Uterus (tissue), 4 donors: Measurements from ENCODE around the gene PLA2G6. TPM values are rescaled to one million over a fixed set of nuclear protein-coding genes. Genes with fewer than 3 reads are reported as not detected.

Source experiments
- DNase-seq, 2 donors: peaks; one replicate each; pipeline ENCODE4 v3.0.0-alpha.2; 2019 to 2020
- H3K27ac ChIP-seq, 2 donors: fragments of 200-600 bp; sonication (generic); 1 replicate in 1 of 2; 2 replicates in 1 of 2; pipeline ENCODE4 v1.5.1; 2016 to 2018
- H3K27me3 ChIP-seq, 2 donors: fragments of 200-600 bp; sonication (generic); one replicate each; pipeline ENCODE4 v1.5.1; 2018 to 2019; ENCODE audit warnings: control low read depth in 1 of 2
- H3K36me3 ChIP-seq, 2 donors: fragments of 200-600 bp; sonication (generic); one replicate each; pipeline ENCODE4 v1.5.1; 2019; ENCODE audit warnings: control low read depth in 1 of 2
- H3K4me1 ChIP-seq, 2 donors: fragments of 200-600 bp; sonication (generic); one replicate each; pipeline ENCODE4 v1.5.1; 2018 to 2019; ENCODE audit warnings: control low read depth in 1 of 2
- H3K4me3 ChIP-seq, 2 donors: fragments of 200-600 bp; sonication (generic); 1 replicate in 1 of 2; 2 replicates in 1 of 2; pipeline ENCODE4 v1.5.1; 2018 to 2019; ENCODE audit warnings: mild to moderate bottlenecking in 1 of 2
- H3K9me3 ChIP-seq, 2 donors: fragments of 200-600 bp; sonication (generic); one replicate each; pipeline ENCODE4 v1.5.1; 2019; ENCODE audit warnings: control low read depth in 1 of 2
- CTCF ChIP-seq, 4 experiments: fragments of 200-600 bp in 2 of 4; fragments of 450-650 bp in 2 of 4; sonication (generic) in 2 of 4; IDR thresholded peaks; one replicate each; pipeline ENCODE4 v1.5.1; 2016 to 2019; ENCODE audit warnings: antibody characterized with exemption in 4 of 4, mild to moderate bottlenecking in 2 of 4, moderate library complexity in 1 of 4
- POLR2A ChIP-seq, 2 donors: fragments of 450-650 bp; IDR thresholded peaks; one replicate each; pipeline ENCODE4 v1.6.1; 2016; ENCODE audit warnings: antibody characterized with exemption in 2 of 2, mild to moderate bottlenecking in 1 of 2, moderate library complexity in 1 of 2
- intact Hi-C: fragments of 100-400 bp; cut with DNase I; formaldehyde crosslinking; loops from one replicate; pipeline ENCODE4 v1.15.1; 2023; ENCODE audit warnings: low total_unique reads
- total RNA-seq, 4 donors: library from RNA; depleted of rRNA in 3 of 4; stranded (reverse); fragments of >200 nt in 3 of 4; gene quantifications; one replicate each; pipeline versions ENCODE4 v1.1.0 to v1.2.4, GENCODE V29; 2014 to 2023
- donor health status: DM: yes; HTN: yes; CAD: no.

PLA2G6 gene
- total RNA-seq, 4 donors from 2014 or later, result 8.7 to 50.9 (median 34.5) TPM

GRCh38 chr22:38174626-38175025 lies 7.0 kb downstream of the PLA2G6 start:
- TF ChIP-seq POLR2A (IDR thresholded peaks at IDR 0.05) (no peak), CTCF (IDR thresholded peaks at IDR 0.05) (no peak)
- no peak for DNase-seq
- Histone ChIP-seq H3K9me3 (no peaks in the 10 kb centered on the region), H3K27me3 (no peaks in the 10 kb centered on the region), H3K36me3 (no peaks in the 10 kb centered on the region), H3K4me1 (peaks cover 0 to 3% of the 10 kb centered on the region in 2 donors), H3K4me3 (no peak overlapping the region), H3K27ac (no peak overlapping the region)
- intact Hi-C loops, result no loop called here

- Histone ChIP-seq H3K4me3 (no peak overlapping the region), H3K36me3 (no peaks in the 10 kb centered on the region), H3K4me1 (peaks cover 0 to 3% of the 10 kb centered on the region in 2 donors)
These were observed 8.1 kb downstream of the PLA2G6 start for GRCh38 chr22:38173641-38173906.

GRCh38 chr22:38172832-38173640 lies 8.6 kb downstream of the PLA2G6 start:
- H3K4me1 ChIP-seq, result peaks cover 0 to 3% of the 10 kb centered on the region in 2 donors
- no peaks in the 10 kb centered on the region for H3K36me3 ChIP-seq
- no peak overlapping the region for H3K4me3 ChIP-seq
- no peaks in the 10 kb centered on the region for H3K9me3 ChIP-seq
- peak overlapping the region in 1 of 2 donors; percentile 50 for H3K27ac ChIP-seq
- TF ChIP-seq POLR2A (IDR thresholded peaks at IDR 0.05) (no peak), CTCF (IDR thresholded peaks at IDR 0.05) (no peak)
- intact Hi-C loops, result no loop called here
- no peaks in the 10 kb centered on the region for H3K27me3 ChIP-seq
- peak; percentile 43 to 76 for DNase-seq

More at GRCh38 chr22:38173641-38173906, 8.1 kb downstream of the PLA2G6 start:
- DNase-seq, result no peak
- Histone ChIP-seq H3K27ac (no peak overlapping the region), H3K9me3 (no peaks in the 10 kb centered on the region), H3K27me3 (no peaks in the 10 kb centered on the region)
- intact Hi-C loops, result no loop called here
- no peak for TF ChIP-seq POLR2A (IDR thresholded peaks at IDR 0.05)
- TF ChIP-seq CTCF (IDR thresholded peaks at IDR 0.05), result no peak

- intact Hi-C loops, result no loop called here
- H3K36me3 ChIP-seq, result no peaks in the 10 kb centered on the region
- H3K4me1 ChIP-seq, result no peaks in the 10 kb centered on the region
- H3K27me3 ChIP-seq, result no peaks in the 10 kb centered on the region
- H3K9me3 ChIP-seq, result no peaks in the 10 kb centered on the region
- TF ChIP-seq CTCF (IDR thresholded peaks at IDR 0.05) (no peak), POLR2A (IDR thresholded peaks at IDR 0.05) (no peak)
- H3K27ac ChIP-seq, result peak overlapping the region in 1 of 2 donors; percentile 50
- no peak for DNase-seq
- H3K4me3 ChIP-seq, result no peak overlapping the region
These were observed 9.5 kb downstream of the PLA2G6 start for GRCh38 chr22:38171927-38172831.

- Histone ChIP-seq H3K4me1 (no peaks in the 10 kb centered on the region), H3K9me3 (no peaks in the 10 kb centered on the region), H3K27ac (no peak overlapping the region), H3K27me3 (no peaks in the 10 kb centered on the region), H3K36me3 (no peaks in the 10 kb centered on the region), H3K4me3 (no peak overlapping the region)
- no peak for DNase-seq
- no peak for TF ChIP-seq CTCF (IDR thresholded peaks at IDR 0.05)
- no peak for TF ChIP-seq POLR2A (IDR thresholded peaks at IDR 0.05)
- intact Hi-C loops, result no loop called here
These were observed 11.2 kb downstream of the PLA2G6 start for GRCh38 chr22:38170469-38170868.
